HG02763 (cell line): ENCODE measurements around the gene LIN37.
"Not testable (repeated sequence)": the region's sequence is repeated elsewhere in the genome, so short reads cannot be mapped to it uniquely, and the experiment has no call there.

ENCODE experiments used
- ATAC-seq: cut with Tn5 transposase; IDR thresholded peaks from one replicate; pipeline ENCODE4 v1.9.1; 2021; ENCODE audit warnings: mild to moderate bottlenecking, moderate library complexity; ENCODE audit not compliant: unreplicated experiment

The LIN37 gene

GRCh38 chr19:35719402-35720162 lies 28.8 kb upstream of the LIN37 start:
- no peak for ATAC-seq

GRCh38 chr19:35720163-35720524 lies 28.2 kb upstream of the LIN37 start:
- ATAC-seq, result no peak

DNA sequence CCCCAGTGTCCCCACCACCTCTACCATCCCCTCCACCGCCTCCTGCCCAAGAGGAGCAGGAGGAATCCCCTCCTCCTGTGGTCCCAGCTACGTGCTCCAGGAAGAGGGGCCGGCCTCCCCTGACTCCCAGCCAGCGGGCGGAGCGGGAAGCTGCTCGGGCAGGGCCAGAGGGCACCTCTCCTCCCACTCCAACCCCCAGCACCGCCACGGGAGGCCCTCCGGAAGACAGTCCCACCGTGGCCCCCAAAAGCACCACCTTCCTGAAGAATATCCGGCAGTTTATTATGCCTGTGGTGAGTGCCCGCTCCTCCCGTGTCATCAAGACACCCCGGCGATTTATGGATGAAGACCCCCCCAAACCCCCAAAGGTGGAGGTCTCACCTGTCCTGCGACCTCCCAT lies 27.7 kb upstream of the LIN37 start:
- ATAC-seq, result no peak

- no peak for ATAC-seq
Measured at GRCh38 chr19:35721374-35721773, 27.0 kb upstream of the LIN37 start.

DNA sequence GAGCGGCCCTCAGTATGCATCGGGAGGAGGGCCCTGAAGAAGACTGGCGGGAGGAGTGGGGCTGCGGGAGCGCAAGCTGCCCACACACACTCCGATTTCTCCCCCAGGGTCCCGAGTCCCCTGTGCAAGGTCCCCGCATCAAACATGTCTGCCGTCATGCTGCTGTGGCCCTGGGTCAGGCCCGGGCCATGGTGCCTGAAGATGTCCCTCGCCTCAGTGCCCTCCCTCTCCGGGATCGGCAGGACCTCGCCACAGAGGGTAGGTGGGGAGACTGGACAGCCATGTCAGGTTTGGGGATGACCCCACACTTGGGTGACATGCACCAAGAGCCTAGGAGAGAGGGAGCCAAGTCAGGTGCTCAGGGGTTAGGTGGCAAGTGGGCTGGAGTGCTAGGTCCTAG lies 25.9 kb upstream of the LIN37 start:
- ATAC-seq, result no peak

DNA sequence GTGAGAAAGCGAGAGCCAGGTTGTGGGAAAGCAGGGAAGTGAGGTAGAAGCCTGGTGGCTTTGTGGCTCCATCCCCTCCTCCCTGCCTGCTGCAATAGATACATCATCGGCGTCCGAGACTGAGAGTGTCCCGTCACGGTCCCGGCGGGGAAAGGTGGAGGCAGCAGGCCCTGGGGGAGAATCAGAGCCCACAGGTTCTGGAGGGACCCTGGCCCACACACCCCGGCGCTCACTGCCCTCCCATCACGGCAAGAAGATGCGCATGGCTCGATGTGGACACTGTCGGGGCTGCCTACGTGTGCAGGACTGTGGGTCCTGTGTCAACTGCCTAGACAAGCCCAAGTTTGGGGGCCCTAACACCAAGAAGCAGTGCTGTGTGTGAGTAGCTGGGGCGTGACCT lies 25.5 kb upstream of the LIN37 start:
- no peak for ATAC-seq

GRCh38 chr19:35723671-35724070 lies 24.7 kb upstream of the LIN37 start:
- ATAC-seq, result no peak

- ATAC-seq, result not testable (repeated sequence)
Measured at GRCh38 chr19:35724132-35724531, 24.2 kb upstream of the LIN37 start.

DNA sequence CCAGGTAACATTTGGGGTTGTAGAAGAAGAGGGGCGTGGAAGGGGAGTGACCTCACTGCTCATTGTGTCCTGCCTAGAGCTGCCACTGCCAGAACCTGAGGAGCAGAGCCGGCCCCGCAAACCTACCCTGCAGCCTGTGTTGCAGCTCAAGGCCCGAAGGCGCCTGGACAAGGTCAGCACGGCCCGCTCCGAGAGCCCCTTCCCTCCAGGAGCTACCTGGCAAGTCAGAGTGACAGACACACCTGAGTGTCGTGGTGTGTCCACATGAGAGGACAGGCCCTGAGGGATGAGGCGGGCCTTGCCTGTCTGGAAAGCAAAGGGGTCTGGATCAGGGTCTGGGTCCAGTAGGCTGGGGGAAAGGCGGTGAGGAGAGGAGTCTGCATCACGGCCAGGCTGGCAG lies 23.8 kb upstream of the LIN37 start:
- ATAC-seq, result no peak

DNA sequence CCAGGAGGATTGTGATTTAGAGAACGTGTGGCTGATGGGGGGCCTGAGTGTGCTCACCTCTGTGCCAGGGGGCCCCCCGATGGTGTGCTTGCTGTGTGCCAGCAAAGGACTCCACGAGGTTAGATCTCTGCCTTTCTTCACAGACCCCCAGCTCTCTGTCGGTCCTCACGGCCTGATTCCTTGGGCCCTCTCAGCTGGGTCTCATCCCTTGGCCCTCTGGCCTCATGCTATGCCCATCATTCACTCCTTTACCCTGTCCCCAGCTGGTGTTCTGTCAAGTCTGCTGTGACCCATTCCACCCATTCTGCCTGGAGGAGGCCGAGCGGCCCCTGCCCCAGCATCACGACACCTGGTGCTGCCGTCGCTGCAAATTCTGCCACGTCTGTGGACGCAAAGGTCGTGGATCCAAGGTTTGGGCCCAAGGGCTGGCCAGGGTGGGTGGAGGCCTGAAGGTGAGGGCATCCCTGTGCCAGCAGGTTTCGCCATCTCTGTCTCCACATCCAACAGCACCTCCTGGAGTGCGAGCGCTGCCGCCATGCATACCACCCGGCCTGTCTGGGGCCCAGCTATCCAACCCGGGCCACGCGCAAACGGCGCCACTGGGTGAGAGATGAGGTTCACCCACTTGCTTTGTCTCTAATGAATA lies 23.0 kb upstream of the LIN37 start:
- no peak for ATAC-seq

- ATAC-seq, result no peak
Measured at GRCh38 chr19:35727053-35727955, 21.1 kb upstream of the LIN37 start.

DNA sequence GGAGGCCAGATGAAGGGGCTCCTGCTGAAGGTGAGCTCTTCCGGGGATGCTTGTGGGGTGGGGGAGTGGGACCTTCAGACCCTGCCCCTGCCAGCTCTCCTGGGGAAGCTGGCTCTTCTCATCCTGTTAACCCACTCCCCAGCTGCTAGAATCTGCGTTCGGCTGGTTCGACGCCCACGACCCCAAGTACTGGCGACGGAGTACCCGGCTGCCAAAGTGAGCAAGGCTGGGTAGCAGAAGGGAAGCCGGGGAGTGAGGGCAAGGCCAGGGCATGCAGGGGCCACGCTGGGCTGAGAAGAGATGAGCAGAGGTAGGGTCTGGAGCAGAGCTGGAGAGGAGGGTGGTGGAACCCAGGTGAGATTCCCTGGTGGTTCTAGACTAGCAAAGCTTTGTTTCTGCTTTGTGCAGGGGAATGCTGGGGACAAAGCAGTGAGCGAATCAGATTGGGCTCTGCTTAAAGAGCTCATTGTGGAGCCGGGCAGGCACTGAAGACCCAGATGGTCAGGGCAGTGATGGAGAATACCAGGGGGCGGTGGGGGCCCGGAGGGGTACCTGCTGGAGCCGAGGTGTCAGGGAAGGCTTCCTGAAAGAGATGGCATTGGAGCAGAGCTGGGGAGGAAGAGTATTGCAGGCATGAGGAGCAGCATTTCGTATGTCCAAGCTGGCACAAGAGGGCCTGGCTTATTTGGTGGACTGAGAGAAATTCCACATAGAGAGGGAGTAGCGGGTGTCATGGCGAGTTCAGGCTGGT lies 20.2 kb upstream of the LIN37 start:
- no peak for ATAC-seq

GRCh38 chr19:35729021-35729420 lies 19.4 kb upstream of the LIN37 start:
- ATAC-seq, result no peak

GRCh38 chr19:35729763-35730162 lies 18.6 kb upstream of the LIN37 start:
- ATAC-seq, result no peak

- no peak for ATAC-seq
Measured at GRCh38 chr19:35730326-35730725, 18.1 kb upstream of the LIN37 start.

- no peak for ATAC-seq
Measured at GRCh38 chr19:35731353-35731752, 17.0 kb upstream of the LIN37 start.

DNA sequence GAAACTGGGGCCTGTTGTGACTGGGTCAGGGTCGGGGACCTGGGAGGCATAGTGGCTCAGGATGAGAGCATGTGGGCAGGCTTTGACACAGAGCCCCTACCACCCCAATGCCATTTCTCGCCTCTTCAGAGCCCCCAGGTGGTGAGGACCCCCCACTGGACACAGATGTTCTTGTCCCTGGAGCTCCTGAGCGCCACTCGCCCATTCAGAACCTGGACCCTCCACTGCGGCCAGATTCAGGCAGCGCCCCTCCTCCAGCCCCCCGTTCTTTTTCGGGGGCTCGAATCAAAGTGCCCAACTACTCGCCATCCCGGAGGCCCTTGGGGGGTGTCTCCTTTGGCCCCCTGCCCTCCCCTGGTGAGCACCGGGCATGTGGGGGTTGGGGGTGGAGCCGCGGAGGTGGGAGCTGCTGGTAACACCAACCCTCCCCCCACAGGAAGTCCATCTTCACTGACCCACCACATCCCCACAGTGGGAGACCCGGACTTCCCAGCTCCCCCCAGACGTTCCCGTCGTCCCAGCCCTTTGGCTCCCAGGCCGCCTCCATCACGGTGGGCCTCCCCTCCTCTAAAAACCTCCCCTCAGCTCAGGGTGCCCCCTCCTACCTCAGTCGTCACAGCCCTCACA lies 16.5 kb upstream of the LIN37 start:
- ATAC-seq, result no peak

GRCh38 chr19:35732540-35733179 lies 15.7 kb upstream of the LIN37 start:
- no peak for ATAC-seq

- ATAC-seq, result no peak
Measured at GRCh38 chr19:35733180-35734125, 14.9 kb upstream of the LIN37 start.
